Fibroblast of villous mesenchyme (primary cell): Measurements from ENCODE around the gene IRF2. TPM values are rescaled to one million over a fixed set of nuclear protein-coding genes. Genes with fewer than 3 reads are reported as not detected.
"Not testable (repeated sequence)": the region's sequence is repeated elsewhere in the genome, so short reads cannot be mapped to it uniquely, and the experiment has no call there.

Source experiments
- DNase-seq: peaks from one replicate; pipeline ENCODE4 v3.0.0-alpha.2; 2010; ENCODE audit warnings: low read depth
- H3K4me3 ChIP-seq: 2 replicates; pipeline ENCODE4 v1.5.1; 2011; ENCODE audit warnings: low read depth, mild to moderate bottlenecking, low read length
- total RNA-seq: library from RNA; depleted of rRNA; stranded (reverse); fragments of >200 nt; gene quantifications from 2 replicates; pipeline ENCODE4 v1.2.3, GENCODE V29; 2012
- TF ChIP-seq, protein P1 (sequence below): IDR thresholded peaks from 2 replicates; pipeline ENCODE4 v1.5.1; 2012; ENCODE audit warnings: low read depth, mild to moderate bottlenecking, low read length; ENCODE audit not compliant: insufficient read depth

The IRF2 gene
- total RNA-seq, 1 donor, result 42.3 TPM

DNA sequence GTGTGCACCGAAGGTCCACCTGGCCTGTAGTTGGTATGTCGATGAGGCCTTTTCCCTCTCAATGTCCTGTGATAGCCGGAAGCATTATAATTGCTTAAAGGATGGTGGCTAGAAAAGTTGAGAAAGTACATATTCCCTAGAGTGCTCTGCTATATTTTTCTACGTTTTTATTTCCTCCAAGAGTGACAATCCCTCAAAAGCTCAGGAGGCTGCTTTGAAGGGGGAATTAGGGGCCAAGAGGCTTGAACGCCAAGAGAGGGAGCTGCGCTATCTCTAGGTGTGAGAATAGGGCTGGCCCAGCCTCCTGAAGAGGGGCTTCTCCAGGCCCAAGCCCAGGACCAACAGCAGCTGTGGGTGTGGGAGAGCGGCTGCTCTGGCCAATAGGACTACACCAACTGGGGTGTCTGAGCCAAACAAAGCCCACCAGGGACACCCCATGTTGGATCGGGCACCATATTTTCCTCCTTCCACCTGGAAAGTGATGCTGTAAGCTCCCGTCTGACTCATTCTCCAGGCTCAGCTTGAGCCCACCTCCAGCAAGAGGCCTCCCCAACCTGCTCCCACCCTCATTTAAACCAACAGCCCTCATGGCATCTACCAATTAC, 124.0 kb downstream of the IRF2 start:
- TF ChIP-seq, protein P1, sequence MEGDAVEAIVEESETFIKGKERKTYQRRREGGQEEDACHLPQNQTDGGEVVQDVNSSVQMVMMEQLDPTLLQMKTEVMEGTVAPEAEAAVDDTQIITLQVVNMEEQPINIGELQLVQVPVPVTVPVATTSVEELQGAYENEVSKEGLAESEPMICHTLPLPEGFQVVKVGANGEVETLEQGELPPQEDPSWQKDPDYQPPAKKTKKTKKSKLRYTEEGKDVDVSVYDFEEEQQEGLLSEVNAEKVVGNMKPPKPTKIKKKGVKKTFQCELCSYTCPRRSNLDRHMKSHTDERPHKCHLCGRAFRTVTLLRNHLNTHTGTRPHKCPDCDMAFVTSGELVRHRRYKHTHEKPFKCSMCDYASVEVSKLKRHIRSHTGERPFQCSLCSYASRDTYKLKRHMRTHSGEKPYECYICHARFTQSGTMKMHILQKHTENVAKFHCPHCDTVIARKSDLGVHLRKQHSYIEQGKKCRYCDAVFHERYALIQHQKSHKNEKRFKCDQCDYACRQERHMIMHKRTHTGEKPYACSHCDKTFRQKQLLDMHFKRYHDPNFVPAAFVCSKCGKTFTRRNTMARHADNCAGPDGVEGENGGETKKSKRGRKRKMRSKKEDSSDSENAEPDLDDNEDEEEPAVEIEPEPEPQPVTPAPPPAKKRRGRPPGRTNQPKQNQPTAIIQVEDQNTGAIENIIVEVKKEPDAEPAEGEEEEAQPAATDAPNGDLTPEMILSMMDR, result no peak
- no peak for DNase-seq

DNA sequence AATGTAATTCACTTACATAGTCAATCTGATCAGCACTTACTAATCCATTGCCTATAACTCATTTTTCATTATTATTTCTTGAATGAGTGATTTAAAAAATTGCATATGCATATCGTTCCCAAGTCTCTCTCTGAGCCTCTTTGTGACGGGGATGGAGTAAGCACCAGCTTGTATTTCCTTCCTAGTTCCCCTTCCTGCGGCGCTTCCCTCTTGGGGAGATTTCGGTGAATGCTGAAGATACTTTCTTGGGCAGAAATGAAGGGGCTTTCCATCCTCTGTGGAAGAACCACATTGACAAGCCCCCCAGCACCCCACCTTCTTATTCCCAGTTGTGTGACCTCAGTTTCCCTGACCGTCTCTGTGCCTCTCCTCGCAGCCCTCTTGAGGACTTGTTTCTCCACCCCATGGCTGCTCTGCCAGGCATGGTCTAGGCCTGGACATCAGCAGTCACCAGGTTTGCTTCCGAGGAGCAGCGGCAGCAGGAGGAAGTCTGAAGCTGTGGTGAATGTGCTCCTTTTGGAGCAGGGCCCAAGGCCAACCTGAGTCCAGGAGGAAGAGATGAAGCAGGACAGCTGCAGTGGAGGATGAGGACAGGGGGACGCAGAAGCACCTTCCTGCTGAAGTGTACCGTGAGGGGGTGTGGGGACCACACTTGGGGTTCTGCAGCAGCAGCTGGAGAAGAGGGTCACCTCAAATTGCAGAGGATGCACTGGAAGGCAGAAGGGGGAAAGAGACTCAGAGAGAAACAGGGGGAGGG, 124.9 kb downstream of the IRF2 start:
- TF ChIP-seq, protein P1, result no peak
- no peak overlapping the region for H3K4me3 ChIP-seq

More for the DNA sequence above, 124.0 kb downstream of the IRF2 start:
- H3K4me3 ChIP-seq, result no peak overlapping the region

DNA sequence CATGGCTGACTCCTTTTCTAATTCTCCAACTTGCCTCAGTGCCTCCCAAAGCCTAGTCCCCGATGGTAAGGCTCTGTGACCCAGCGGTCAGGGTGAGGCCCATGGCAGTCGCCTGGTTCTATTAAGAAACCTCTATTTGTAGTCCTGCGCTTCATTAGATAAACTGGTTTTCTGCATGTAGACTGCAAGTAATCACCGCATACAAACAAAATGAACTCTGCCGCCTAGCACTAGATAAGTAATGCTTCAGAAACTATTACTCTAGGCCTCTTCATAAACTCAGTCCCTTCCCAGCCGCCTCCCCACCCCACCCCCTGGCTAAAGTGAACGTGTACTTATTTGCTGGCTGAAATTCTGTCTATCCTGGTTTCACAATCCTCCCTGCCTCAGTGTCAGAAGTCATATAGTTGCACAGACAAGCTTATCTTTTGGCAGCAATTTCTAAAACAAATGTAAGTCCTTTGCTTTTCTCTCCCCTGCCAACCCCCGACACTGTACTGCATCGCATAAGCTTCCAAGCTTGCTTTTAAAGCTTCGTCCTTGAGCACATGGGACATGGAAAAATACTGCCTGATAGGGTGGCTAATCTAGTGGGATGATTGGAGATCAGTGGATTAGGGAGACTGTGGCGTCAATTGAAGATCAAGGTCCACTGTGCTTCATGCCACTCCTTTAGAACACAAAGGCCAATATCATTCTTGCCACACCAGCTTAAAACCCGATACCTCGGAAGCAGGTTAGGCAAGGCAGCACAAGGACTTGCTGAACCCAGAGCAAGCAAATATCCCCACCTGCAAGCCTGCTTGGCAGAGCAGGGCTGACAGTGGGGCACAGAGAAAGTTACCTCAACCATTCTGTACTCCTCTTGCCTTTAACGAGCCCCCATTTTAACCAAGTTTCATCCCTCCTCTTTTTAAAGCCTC, 125.8 kb downstream of the IRF2 start:
- DNase-seq, result peak; percentile 100
- TF ChIP-seq, protein P1, result no peak
- no peak overlapping the region for H3K4me3 ChIP-seq

More for the DNA sequence above, 124.9 kb downstream of the IRF2 start:
- no peak for DNase-seq

GRCh38 chr4:184347251-184348239, 126.8 kb downstream of the IRF2 start:
- no peak overlapping the region for H3K4me3 ChIP-seq
- DNase-seq, result peak; percentile 49
- TF ChIP-seq, protein P1, result no peak

DNA sequence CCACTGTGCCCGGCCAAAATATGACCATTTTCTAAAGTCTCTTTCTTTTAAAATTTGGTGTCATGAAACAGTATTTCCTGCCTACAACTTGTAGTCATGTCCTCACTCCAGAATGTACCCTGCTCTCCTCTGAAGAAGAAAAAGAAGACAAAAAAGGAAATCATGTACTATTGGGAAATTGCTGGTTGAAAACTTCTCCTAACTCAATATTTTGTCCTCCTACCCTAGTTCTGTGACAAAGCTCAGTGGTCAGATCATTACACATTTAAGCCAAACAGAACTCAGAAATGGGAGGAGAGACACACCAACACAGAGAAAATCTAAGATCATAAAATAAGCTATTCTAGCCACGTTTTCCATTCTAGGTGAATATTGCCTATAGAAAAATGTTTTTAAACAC, 127.7 kb downstream of the IRF2 start:
- DNase-seq, result no peak
- TF ChIP-seq, protein P1, result no peak
- no peak overlapping the region for H3K4me3 ChIP-seq

DNA sequence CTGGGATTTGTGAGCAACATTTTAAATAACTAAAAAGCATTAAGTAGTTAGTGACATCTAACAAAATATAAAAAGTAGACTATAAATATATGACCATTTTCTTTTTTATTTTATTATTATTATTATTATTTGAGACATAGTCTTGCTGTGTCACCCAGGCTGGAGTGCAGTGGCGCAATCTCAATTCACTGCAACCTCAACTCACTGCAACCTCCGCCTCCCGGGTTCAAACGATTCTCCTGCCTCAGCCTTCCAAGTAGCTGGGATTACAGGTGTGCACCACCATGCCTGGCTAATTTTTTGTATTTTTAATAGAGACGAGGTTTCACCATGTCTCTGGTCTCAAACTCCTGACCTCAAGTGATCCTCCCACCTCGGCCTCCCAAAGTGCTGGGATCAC, 128.1 kb downstream of the IRF2 start:
- not testable (repeated sequence) for DNase-seq

More for the DNA sequence above, 128.1 kb downstream of the IRF2 start:
- not testable (repeated sequence) for H3K4me3 ChIP-seq
